Activated T-helper 17 cell treated with anti-CD3 and anti-CD28 coated beads, Interleukin-2, amount 50 U/mL, for 72 hours (primary cell): ENCODE results near the gene TBC1D5. TPM values are rescaled to one million over a fixed set of nuclear protein-coding genes. Genes with fewer than 3 reads are reported as not detected.

Experiments used
- ATAC-seq: fragments of 150-1000 bp; cut with Tn5 transposase; replicated peaks from 2 replicates; pipeline ENCODE4 v1.10.0; 2021; ENCODE audit warnings: mild to moderate bottlenecking, moderate library complexity
- H3K27ac Mint-ChIP-seq: one replicate; pipeline ENCODE4 v1.8.0; 2022; ENCODE audit warnings: mixed read lengths
- H3K27me3 Mint-ChIP-seq: one replicate; pipeline ENCODE4 v1.8.0; 2022; ENCODE audit warnings: mixed read lengths
- H3K36me3 Mint-ChIP-seq: one replicate; pipeline ENCODE4 v1.8.0; 2022; ENCODE audit warnings: low read depth, mild to moderate bottlenecking, mixed read lengths
- H3K4me1 Mint-ChIP-seq: one replicate; pipeline ENCODE4 v1.8.0; 2022; ENCODE audit warnings: mixed read lengths
- H3K4me3 Mint-ChIP-seq: one replicate; pipeline ENCODE4 v1.8.0; 2022; ENCODE audit warnings: mild to moderate bottlenecking, mixed read lengths
- H3K9me3 Mint-ChIP-seq: one replicate; pipeline ENCODE4 v1.8.0; 2022; ENCODE audit warnings: mixed read lengths
- total RNA-seq, 2 donors: library from RNA; stranded (reverse); gene quantifications; one replicate each; pipeline ENCODE4 v1.2.3, GENCODE V29; 2022

Gene TBC1D5
- total RNA-seq, 2 donors from 2014 or later, result 43.9 to 53.2 TPM

GRCh38 chr3:17589888-17590287 lies 152.5 kb downstream of the TBC1D5 start:
- H3K9me3 Mint-ChIP-seq, result peaks cover 11% of the 10 kb centered on the region
- no peak overlapping the region for H3K27ac Mint-ChIP-seq
- H3K4me3 Mint-ChIP-seq, result no peak overlapping the region
- ATAC-seq, result no peak
- H3K36me3 Mint-ChIP-seq, result peaks cover 16% of the 10 kb centered on the region
- no peaks in the 10 kb centered on the region for H3K4me1 Mint-ChIP-seq
- H3K27me3 Mint-ChIP-seq, result no peaks in the 10 kb centered on the region

- Mint-ChIP-seq H3K9me3 (peaks cover 8% of the 10 kb centered on the region), H3K27ac (no peak overlapping the region), H3K4me1 (no peaks in the 10 kb centered on the region), H3K27me3 (no peaks in the 10 kb centered on the region), H3K4me3 (no peak overlapping the region), H3K36me3 (peaks cover 16% of the 10 kb centered on the region)
- no peak for ATAC-seq
Measured at GRCh38 chr3:17588422-17588821, 154.0 kb downstream of the TBC1D5 start.

- Mint-ChIP-seq H3K9me3 (peaks cover 5% of the 10 kb centered on the region), H3K4me3 (no peak overlapping the region), H3K27me3 (no peaks in the 10 kb centered on the region), H3K36me3 (peaks cover 13% of the 10 kb centered on the region), H3K4me1 (no peaks in the 10 kb centered on the region), H3K27ac (no peak overlapping the region)
- ATAC-seq, result no peak
Measured at GRCh38 chr3:17585394-17586325, 156.8 kb downstream of the TBC1D5 start.

DNA sequence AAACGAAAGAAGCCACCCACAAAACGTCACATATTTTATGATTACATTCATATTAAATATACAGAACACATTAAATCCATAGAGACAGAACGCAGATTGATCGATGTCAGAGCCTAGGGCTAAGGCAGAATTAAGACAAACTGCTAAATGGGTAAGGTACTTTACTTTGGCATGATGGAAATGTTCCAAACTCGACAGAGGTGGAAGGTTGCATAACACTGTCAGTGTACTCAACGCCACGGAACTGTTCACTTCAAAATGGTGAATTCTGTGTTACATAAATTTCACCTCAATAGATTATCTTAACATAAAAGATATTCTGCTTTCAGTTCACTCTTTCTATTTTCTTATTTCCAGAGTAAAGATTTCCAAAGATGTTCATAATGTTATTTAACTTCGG lies 158.4 kb downstream of the TBC1D5 start:
- Mint-ChIP-seq H3K36me3 (no peaks in the 10 kb centered on the region), H3K4me1 (peaks cover 9% of the 10 kb centered on the region), H3K27me3 (no peaks in the 10 kb centered on the region), H3K27ac (no peak overlapping the region), H3K9me3 (no peaks in the 10 kb centered on the region), H3K4me3 (no peak overlapping the region)
- no peak for ATAC-seq

- no peak overlapping the region for H3K4me3 Mint-ChIP-seq
- H3K36me3 Mint-ChIP-seq, result no peaks in the 10 kb centered on the region
- H3K27ac Mint-ChIP-seq, result no peak overlapping the region
- no peaks in the 10 kb centered on the region for H3K9me3 Mint-ChIP-seq
- no peaks in the 10 kb centered on the region for H3K27me3 Mint-ChIP-seq
- ATAC-seq, result no peak
- peaks cover 9% of the 10 kb centered on the region for H3K4me1 Mint-ChIP-seq
Measured at GRCh38 chr3:17583530-17583929, 158.9 kb downstream of the TBC1D5 start.

- no peaks in the 10 kb centered on the region for H3K9me3 Mint-ChIP-seq
- no peak overlapping the region for H3K27ac Mint-ChIP-seq
- peaks cover 9% of the 10 kb centered on the region for H3K4me1 Mint-ChIP-seq
- H3K4me3 Mint-ChIP-seq, result no peak overlapping the region
- peak; percentile 22 for ATAC-seq
- no peaks in the 10 kb centered on the region for H3K36me3 Mint-ChIP-seq
- no peaks in the 10 kb centered on the region for H3K27me3 Mint-ChIP-seq
Measured at GRCh38 chr3:17581421-17582080, 160.9 kb downstream of the TBC1D5 start.

GRCh38 chr3:17580901-17581300 lies 161.5 kb downstream of the TBC1D5 start:
- peaks cover 9% of the 10 kb centered on the region for H3K4me1 Mint-ChIP-seq
- no peaks in the 10 kb centered on the region for H3K27me3 Mint-ChIP-seq
- peak; percentile 35 for ATAC-seq

DNA sequence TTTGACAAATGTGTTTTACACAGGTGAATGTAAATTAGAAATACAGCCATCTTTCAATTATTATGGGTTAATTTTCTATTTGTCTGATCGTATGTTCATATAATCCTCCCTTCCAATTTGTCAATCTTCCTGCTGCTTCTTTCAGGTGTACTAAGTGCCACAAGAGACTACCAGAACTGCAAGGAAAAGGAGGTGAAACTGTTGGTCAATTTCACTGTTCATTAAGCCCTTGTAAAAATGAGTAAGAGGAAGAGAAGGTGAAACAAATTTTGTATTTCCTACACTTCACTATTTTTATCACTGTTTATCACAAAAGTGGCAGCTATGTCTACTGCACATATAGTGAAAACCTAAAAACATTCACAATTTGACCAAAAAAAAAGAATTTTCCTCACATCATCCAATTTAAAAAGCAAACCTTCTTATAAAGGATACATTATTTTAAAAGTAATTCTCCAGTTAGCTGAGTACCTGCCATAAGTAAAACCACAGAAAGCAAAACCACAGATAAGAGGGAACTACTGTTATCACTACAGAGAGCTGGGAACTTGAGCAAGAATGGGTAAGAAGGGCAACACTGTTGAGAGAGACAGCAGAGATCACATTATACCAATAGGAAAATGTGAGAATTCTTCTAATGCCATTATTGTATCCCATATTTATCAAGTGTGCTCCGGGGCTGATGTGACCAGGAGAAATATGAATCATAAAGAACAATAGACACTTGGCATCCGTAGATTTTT lies 163.0 kb downstream of the TBC1D5 start:
- Mint-ChIP-seq H3K4me3 (no peak overlapping the region), H3K4me1 (peaks cover 11% of the 10 kb centered on the region), H3K9me3 (no peaks in the 10 kb centered on the region), H3K27ac (no peak overlapping the region), H3K27me3 (no peaks in the 10 kb centered on the region), H3K36me3 (no peaks in the 10 kb centered on the region)
- ATAC-seq, result peak; percentile 96

More at GRCh38 chr3:17580901-17581300, 161.5 kb downstream of the TBC1D5 start:
- Mint-ChIP-seq H3K4me3 (no peak overlapping the region), H3K9me3 (no peaks in the 10 kb centered on the region), H3K27ac (no peak overlapping the region), H3K36me3 (no peaks in the 10 kb centered on the region)

- Mint-ChIP-seq H3K4me3 (no peak overlapping the region), H3K9me3 (no peaks in the 10 kb centered on the region), H3K4me1 (peaks cover 16% of the 10 kb centered on the region)
Measured at GRCh38 chr3:17577796-17578520, 164.5 kb downstream of the TBC1D5 start.

DNA sequence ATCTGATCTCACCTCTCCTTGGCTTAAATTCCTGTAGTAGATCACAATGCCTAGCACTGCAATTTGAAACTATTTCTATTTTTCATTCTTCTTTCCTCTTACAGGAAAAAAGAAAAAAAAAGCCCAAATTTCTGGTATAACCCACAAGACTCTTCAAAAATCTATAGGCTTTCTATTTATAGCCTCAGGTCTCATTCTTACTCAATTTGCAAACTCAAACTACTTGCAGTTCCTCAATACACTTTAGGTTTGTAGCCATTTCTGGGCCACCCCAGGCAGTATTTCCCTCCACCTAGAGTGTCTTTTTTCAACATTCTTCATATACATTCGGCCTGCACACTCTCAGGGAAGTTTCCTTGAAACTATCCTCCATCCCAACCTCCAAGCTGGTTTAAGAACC lies 169.0 kb downstream of the TBC1D5 start:
- no peaks in the 10 kb centered on the region for H3K9me3 Mint-ChIP-seq
- peaks cover 7% of the 10 kb centered on the region for H3K4me1 Mint-ChIP-seq
- H3K27ac Mint-ChIP-seq, result no peak overlapping the region
- H3K36me3 Mint-ChIP-seq, result no peaks in the 10 kb centered on the region
- H3K27me3 Mint-ChIP-seq, result no peaks in the 10 kb centered on the region
- no peak for ATAC-seq
- no peak overlapping the region for H3K4me3 Mint-ChIP-seq

More at GRCh38 chr3:17577796-17578520, 164.5 kb downstream of the TBC1D5 start:
- ATAC-seq, result no peak
- H3K36me3 Mint-ChIP-seq, result no peaks in the 10 kb centered on the region
- no peaks in the 10 kb centered on the region for H3K27me3 Mint-ChIP-seq
- H3K27ac Mint-ChIP-seq, result no peak overlapping the region

GRCh38 chr3:17571686-17572085 lies 170.7 kb downstream of the TBC1D5 start:
- H3K36me3 Mint-ChIP-seq, result no peaks in the 10 kb centered on the region
- no peak for ATAC-seq
- H3K4me3 Mint-ChIP-seq, result no peak overlapping the region
- H3K27ac Mint-ChIP-seq, result no peak overlapping the region
- H3K27me3 Mint-ChIP-seq, result no peaks in the 10 kb centered on the region
- H3K9me3 Mint-ChIP-seq, result no peaks in the 10 kb centered on the region
- peaks cover 7% of the 10 kb centered on the region for H3K4me1 Mint-ChIP-seq

DNA sequence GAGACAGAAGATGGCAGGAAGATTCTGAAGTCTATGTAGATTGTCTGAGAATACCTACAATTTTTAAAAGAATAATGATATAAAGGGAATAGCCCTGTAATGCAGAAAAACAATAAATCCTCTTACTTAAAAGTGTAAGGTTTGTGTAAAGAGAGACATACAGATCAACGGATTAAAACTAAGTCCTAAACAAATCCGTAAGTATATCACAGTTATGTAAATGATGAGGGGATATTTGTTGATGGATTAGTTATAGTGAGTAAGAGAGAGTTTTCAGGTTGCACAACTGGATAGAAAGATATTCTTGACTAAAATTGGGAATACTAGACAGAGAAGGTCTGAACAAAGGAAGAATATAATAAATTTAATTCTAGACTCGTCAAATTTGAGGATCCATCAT lies 179.6 kb downstream of the TBC1D5 start:
- ATAC-seq, result no peak
- H3K27ac Mint-ChIP-seq, result no peak overlapping the region
- no peaks in the 10 kb centered on the region for H3K27me3 Mint-ChIP-seq
- H3K4me3 Mint-ChIP-seq, result no peak overlapping the region
- H3K36me3 Mint-ChIP-seq, result no peaks in the 10 kb centered on the region
- H3K9me3 Mint-ChIP-seq, result no peaks in the 10 kb centered on the region
- no peaks in the 10 kb centered on the region for H3K4me1 Mint-ChIP-seq

DNA sequence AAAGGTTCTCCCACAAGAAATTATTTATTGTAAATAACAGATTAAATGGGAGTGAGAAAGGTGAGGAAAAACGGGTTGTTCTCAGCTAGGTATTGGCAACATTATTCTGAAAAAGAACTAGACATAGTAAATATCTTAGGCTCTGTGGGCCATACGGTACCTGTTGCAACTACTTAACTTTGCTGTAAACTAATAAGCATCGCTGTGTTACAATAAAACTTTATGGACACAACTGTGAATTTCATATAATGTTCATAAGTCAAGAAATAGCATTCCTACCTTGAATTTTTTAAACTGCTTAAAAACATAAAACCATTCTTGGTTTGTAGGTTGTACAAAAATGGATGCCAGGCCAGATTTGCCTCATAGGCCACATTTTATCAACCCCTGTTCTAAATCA lies 183.9 kb downstream of the TBC1D5 start:
- H3K9me3 Mint-ChIP-seq, result no peaks in the 10 kb centered on the region
- no peak for ATAC-seq
- H3K27ac Mint-ChIP-seq, result no peak overlapping the region

More for the DNA sequence above, 183.9 kb downstream of the TBC1D5 start:
- Mint-ChIP-seq H3K36me3 (no peaks in the 10 kb centered on the region), H3K4me1 (no peaks in the 10 kb centered on the region), H3K27me3 (no peaks in the 10 kb centered on the region), H3K4me3 (no peak overlapping the region)
